Calu3 (cell line): ENCODE results near the gene MINDY3. TPM values are rescaled to one million over a fixed set of nuclear protein-coding genes. Genes with fewer than 3 reads are reported as not detected.

Source experiments
- BruUV-seq: library from RNA; stranded (reverse); fragments of 400-500 nt; replicated peaks from 2 replicates; lab custom pipeline; 2021; lab: Mats Ljungman, UMichigan
- CTCF ChIA-PET: fragments of 300-600 bp; sonication (Branson Sonifier 250); formaldehyde crosslinking; loops from one replicate; lab custom pipeline; 2022; ENCODE audit warnings: antibody characterized with exemption; lab: Charles Lee
- DNase-seq: peaks from one replicate; pipeline ENCODE4 v3.0.0; 2022
- H3K27ac Mint-ChIP-seq: one replicate; pipeline ENCODE4 v1.8.0; 2022; ENCODE audit warnings: mixed read lengths; ENCODE audit not compliant: unreplicated experiment
- H3K27me3 Mint-ChIP-seq: one replicate; pipeline ENCODE4 v1.8.0; 2022; ENCODE audit warnings: mixed read lengths; ENCODE audit not compliant: unreplicated experiment
- H3K36me3 Mint-ChIP-seq: one replicate; pipeline ENCODE4 v1.8.0; 2022; ENCODE audit warnings: mild to moderate bottlenecking, moderate library complexity, mixed read lengths; ENCODE audit not compliant: insufficient read depth, unreplicated experiment
- H3K4me1 Mint-ChIP-seq: one replicate; pipeline ENCODE4 v1.8.0; 2022; ENCODE audit warnings: mild to moderate bottlenecking, low read depth, mixed read lengths; ENCODE audit not compliant: unreplicated experiment
- H3K4me3 Mint-ChIP-seq: one replicate; pipeline ENCODE4 v1.8.0; 2022; ENCODE audit warnings: mild to moderate bottlenecking, low read depth, moderate library complexity, mixed read lengths; ENCODE audit not compliant: unreplicated experiment
- H3K9me3 Mint-ChIP-seq: one replicate; pipeline ENCODE4 v1.8.0; 2022; ENCODE audit warnings: low read depth, mixed read lengths; ENCODE audit not compliant: unreplicated experiment
- intact Hi-C: fragments of 100-400 bp; cut with micrococcal nuclease; formaldehyde crosslinking; loops from one replicate; pipeline ENCODE4 v1.10.0; 2022; ENCODE audit not compliant: unreplicated experiment
- total RNA-seq: library from RNA; stranded (reverse); gene quantifications from 2 replicates; pipeline ENCODE4 v1.2.3, GENCODE V29; 2022
- TF ChIP-seq, protein P1 (sequence below): fragments of 200-600 bp; IDR thresholded peaks from one replicate; pipeline ENCODE4 v1.8.0; 2022; ENCODE audit warnings: antibody characterized with exemption; ENCODE audit not compliant: unreplicated experiment

MINDY3 gene
- total RNA-seq, 1 experiment from 2014 or later = 17.8 TPM

DNA sequence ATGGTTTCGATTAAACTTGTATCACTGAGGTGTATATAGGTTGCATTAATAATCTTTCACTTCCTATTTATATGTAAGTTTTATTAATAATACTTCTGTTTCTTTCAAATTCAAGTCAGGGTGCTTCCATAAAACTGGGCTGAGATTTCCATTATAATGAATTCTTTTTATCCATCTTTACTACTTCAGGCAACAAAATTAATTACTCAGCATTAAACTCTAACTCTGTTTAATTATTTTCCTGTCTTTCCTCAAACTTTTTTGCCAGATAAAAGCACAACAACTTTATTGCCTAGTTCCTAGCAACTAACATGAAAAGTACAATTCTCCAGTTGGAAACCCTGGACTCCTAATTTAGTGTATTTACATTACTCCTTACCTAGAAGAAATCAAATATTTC is 3.0 kb upstream of the MINDY3 start:
- Mint-ChIP-seq H3K4me1 (no peaks in the 10 kb centered on the region), H3K4me3 (no peak overlapping the region), H3K27me3 (peaks cover 28% of the 10 kb centered on the region), H3K27ac (no peak overlapping the region), H3K9me3 (no peaks in the 10 kb centered on the region), H3K36me3 (peaks cover 12% of the 10 kb centered on the region)
- TF ChIP-seq, protein P1, sequence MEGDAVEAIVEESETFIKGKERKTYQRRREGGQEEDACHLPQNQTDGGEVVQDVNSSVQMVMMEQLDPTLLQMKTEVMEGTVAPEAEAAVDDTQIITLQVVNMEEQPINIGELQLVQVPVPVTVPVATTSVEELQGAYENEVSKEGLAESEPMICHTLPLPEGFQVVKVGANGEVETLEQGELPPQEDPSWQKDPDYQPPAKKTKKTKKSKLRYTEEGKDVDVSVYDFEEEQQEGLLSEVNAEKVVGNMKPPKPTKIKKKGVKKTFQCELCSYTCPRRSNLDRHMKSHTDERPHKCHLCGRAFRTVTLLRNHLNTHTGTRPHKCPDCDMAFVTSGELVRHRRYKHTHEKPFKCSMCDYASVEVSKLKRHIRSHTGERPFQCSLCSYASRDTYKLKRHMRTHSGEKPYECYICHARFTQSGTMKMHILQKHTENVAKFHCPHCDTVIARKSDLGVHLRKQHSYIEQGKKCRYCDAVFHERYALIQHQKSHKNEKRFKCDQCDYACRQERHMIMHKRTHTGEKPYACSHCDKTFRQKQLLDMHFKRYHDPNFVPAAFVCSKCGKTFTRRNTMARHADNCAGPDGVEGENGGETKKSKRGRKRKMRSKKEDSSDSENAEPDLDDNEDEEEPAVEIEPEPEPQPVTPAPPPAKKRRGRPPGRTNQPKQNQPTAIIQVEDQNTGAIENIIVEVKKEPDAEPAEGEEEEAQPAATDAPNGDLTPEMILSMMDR = no peak
- intact Hi-C loops = no loop called here
- no peak for DNase-seq
- CTCF ChIA-PET = no interaction called here
- BruUV-seq = no TSS peak

DNA sequence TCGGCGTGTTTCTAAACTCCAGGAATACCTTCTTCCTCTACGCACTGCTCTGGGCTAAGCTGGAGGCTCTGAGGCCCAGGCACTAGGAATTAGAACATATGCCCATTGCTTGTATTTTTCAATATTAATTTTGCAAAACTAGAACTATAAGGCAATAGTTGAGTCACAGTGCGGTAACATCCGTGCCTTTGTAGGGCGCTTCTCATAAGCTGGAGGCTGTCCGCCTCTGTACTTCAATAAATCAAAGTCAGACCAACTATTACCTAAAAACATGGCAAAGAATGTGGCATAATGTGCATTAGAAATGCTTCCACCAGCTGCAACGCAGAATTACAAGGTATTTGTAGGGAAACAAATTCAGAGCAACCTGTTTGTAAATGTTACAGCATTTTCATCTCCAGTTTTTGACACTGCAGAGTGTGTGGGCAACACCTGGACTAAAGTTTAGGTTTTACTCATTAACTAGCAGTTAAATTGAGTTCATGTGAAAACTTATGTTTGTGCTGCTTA is 440 bp upstream of the MINDY3 start:
- no TSS peak for BruUV-seq
- intact Hi-C loops = no loop called here
- CTCF ChIA-PET = no interaction called here
- TF ChIP-seq, protein P1 = no peak
- H3K9me3 Mint-ChIP-seq = no peaks in the 10 kb centered on the region
- H3K4me1 Mint-ChIP-seq = peaks cover 17% of the 10 kb centered on the region
- H3K4me3 Mint-ChIP-seq = peak overlapping the region; percentile 95
- peaks cover 12% of the 10 kb centered on the region for H3K36me3 Mint-ChIP-seq
- peak overlapping the region; percentile 72 for H3K27ac Mint-ChIP-seq
- peaks cover 17% of the 10 kb centered on the region for H3K27me3 Mint-ChIP-seq
- DNase-seq = no peak

DNA sequence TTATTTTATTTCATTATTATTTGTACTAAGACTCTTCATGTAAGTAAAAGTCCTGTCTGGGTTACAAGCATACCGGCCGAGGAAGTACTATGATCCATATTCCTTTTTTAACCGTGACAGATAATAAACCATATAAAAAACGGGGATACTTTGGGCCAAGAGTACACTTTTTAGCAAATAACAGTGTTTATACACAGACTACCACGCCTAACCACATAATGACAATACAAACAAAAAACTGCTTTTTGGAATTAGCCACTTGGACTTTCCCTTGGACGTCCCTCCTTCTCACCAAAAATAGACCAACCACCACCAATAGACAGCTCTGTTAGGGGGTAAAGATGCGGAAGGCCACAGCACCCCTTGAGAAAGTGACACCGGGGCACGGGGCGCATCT is 800 bp downstream of the MINDY3 start:
- intact Hi-C loops = no loop called here
- Mint-ChIP-seq H3K36me3 (peaks cover 12% of the 10 kb centered on the region), H3K27me3 (peaks cover 5% of the 10 kb centered on the region), H3K9me3 (no peaks in the 10 kb centered on the region), H3K4me1 (peaks cover 17% of the 10 kb centered on the region), H3K27ac (peak overlapping the region; percentile 72), H3K4me3 (peak overlapping the region; percentile 95)
- no peak for DNase-seq
- TF ChIP-seq, protein P1 = no peak
- CTCF ChIA-PET = no interaction called here
- BruUV-seq = no TSS peak

DNA sequence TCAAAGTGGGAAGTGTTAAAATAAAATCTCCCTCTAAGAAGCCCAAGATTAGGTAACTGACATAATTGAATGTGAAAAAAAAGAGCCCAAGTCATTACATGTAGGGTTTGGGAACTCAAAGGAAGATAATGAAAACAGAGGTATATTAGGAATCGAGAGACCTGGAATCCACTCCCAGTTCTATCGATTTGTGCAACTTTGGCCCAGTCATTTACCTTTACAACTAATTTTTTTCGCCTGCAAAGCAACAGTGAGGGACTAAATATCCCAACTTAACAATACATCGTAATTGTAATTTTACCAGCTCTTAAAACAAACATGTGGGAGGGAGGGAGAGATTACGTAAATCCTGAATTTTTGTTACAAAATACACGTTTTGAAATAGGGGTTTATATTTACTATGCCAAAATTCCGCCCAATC is 1.4 kb downstream of the MINDY3 start:
- Mint-ChIP-seq H3K4me3 (peak overlapping the region; percentile 95), H3K27ac (no peak overlapping the region), H3K27me3 (no peaks in the 10 kb centered on the region), H3K4me1 (peaks cover 17% of the 10 kb centered on the region), H3K36me3 (peaks cover 12% of the 10 kb centered on the region), H3K9me3 (no peaks in the 10 kb centered on the region)
- intact Hi-C loops = no loop called here
- no TSS peak for BruUV-seq
- TF ChIP-seq, protein P1 = no peak
- CTCF ChIA-PET = no interaction called here
- DNase-seq = no peak
